ENCODE measurements around the gene CISD3. TPM values are rescaled to one million over a fixed set of nuclear protein-coding genes. Genes with fewer than 3 reads are reported as not detected.

Gene CISD3
- total and polyA plus RNA-seq, 2 of the 4 experiments (the other 2 are of a cell fraction) = 1.3 to 14.1 TPM

DNA sequence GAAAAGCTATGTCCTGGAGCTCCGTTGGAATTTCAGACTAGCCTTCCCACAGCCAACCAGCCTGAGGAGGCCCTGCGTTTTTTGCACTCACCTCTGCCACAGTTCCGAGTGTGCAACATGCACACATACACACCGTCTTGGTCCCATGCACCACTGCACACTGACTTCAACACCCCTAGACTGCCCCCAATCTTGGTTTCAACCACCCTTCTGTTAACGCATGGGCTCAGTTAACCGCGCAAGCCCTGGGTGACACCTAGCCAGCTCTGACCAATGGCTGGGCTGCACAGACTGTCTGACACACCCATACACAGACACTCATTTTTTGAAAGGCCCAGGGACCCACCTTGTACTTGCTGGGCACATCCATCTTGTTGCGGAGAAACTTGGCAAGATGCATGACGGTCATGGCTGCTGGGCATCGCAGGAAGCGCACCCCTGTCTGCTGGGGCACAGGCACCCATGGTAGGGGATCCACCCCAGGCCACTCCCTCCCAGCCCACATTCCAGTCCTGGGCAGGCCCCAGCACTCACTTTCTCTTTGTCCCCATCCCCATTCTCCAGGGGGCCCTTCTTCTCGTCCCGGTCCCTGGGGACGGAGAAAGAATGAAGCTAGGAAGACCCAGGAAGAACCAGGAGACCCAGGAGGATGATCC lies 8.0 kb downstream of the CISD3 start (continued):
- no peak for TF ChIP-seq NFE2L2 (IDR thresholded peaks at IDR 0.05; ENCODE audit: low read depth, low read length)
- TF ChIP-seq, protein P1, sequence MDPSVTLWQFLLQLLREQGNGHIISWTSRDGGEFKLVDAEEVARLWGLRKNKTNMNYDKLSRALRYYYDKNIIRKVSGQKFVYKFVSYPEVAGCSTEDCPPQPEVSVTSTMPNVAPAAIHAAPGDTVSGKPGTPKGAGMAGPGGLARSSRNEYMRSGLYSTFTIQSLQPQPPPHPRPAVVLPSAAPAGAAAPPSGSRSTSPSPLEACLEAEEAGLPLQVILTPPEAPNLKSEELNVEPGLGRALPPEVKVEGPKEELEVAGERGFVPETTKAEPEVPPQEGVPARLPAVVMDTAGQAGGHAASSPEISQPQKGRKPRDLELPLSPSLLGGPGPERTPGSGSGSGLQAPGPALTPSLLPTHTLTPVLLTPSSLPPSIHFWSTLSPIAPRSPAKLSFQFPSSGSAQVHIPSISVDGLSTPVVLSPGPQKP (IDR thresholded peaks at IDR 0.05; ENCODE audit: borderline replicate concordance, low read depth, low read length) = no peak
- TF ChIP-seq RFX5 (IDR thresholded peaks at IDR 0.05; ENCODE audit: low read depth, low read length) = no peak
- no peak for TF ChIP-seq RAD21 (IDR thresholded peaks at IDR 0.05; ENCODE audit: low read length)

DNA sequence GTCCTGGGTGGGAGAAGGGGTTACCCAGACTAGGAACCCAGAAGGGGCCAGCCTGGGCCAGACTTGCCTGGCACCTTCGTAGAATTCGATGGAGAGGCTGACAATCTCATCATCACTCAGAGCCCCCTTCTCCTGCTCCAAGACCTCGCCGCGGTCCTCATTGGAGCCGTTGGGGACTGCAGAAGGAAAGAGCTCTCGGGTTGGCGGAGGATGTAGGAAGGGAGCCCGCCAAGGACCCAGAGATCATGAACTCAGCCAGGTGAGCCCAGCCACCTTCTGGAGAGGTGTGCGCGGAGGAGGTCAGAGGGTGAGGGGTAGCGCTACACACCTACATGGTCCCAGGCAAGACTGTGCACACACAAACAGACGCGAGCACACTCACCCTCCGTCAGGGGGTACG lies 8.5 kb downstream of the CISD3 start:
- Histone ChIP-seq H2AK5ac (ENCODE audit: low read depth, low read length) (no peak overlapping the region), H3K9me3 (ENCODE audit: control insufficient read depth, insufficient read depth, low read length) (no peaks in the 10 kb centered on the region), H3K9me1 (ENCODE audit: insufficient read depth, low read length) (peaks cover 6% of the 10 kb centered on the region), H3K9ac (ENCODE audit: low read depth, low read length) (no peak overlapping the region), H3K23ac (ENCODE audit: low read depth, low read length) (no peak overlapping the region), H4K5ac (ENCODE audit: low read depth, low read length) (no peak overlapping the region), H3K4me3 (ENCODE audit: insufficient read depth, low read depth, low read length) (no peak overlapping the region), H3K27ac (ENCODE audit: insufficient read depth, low read length) (no peak overlapping the region), H3K18ac (ENCODE audit: low read depth, low read length) (no peak overlapping the region), H2BK20ac (ENCODE audit: low read depth, low read length) (no peak overlapping the region), H4K20me1 (ENCODE audit: insufficient read depth, low read length) (peaks cover 71% of the 10 kb centered on the region), H2BK120ac (ENCODE audit: low read depth, low read length) (no peak overlapping the region), H4K8ac (ENCODE audit: low read depth in 2 of 2, low read length in 2 of 2) (no peak overlapping the region), H2AK9ac (replicated peaks; ENCODE audit: low read depth, low read length, poor library complexity) (no peak overlapping the region), H3K27me3 (ENCODE audit: control insufficient read depth, insufficient read depth, low read length) (no peaks in the 10 kb centered on the region), H3K79me1 (ENCODE audit: low read depth in 1 of 2, low read length in 2 of 2) (peaks cover 15 to 74% of the 10 kb centered on the region in 2 experiments), H2BK5ac (ENCODE audit: low read depth, low read length, poor library complexity, severe bottlenecking) (no peak overlapping the region), H3K56ac (ENCODE audit: extremely low read depth, insufficient read depth, low read length) (no peak overlapping the region), H3K14ac (replicated peaks; ENCODE audit: low read depth, low read length) (no peak overlapping the region), H3K36me3 (ENCODE audit: control insufficient read depth, insufficient read depth, low read length) (peaks cover 47% of the 10 kb centered on the region), H3K4me2 (ENCODE audit: low read depth, low read length) (no peak overlapping the region), H3K4ac (ENCODE audit: low read depth, low read length) (no peak overlapping the region), H4K91ac (ENCODE audit: insufficient read depth, low read depth, low read length) (no peak overlapping the region), H2BK15ac (ENCODE audit: low read depth, low read length) (no peak overlapping the region), H3K4me1 (ENCODE audit: control insufficient read depth, insufficient read depth, low read length) (peaks cover 14% of the 10 kb centered on the region), H2AFZ (replicated peaks; ENCODE audit: low read length, poor library complexity) (no peak overlapping the region)
- in situ Hi-C loops (cut with MboI; ENCODE audit: low sequenced_read_pairs) = no loop called here
- intact Hi-C loops (cut with micrococcal nuclease) = no loop called here
- dilution Hi-C loops (cut with HindIII; ENCODE audit: low sequenced_read_pairs, unreplicated experiment) = no loop called here
- ChIA-PET POLR2A (ENCODE audit: unreplicated experiment) (no interaction called here), CTCF (no interaction called here)
- WGBS, 2 experiments (ENCODE audit: extremely low coverage in 2 of 2, insufficient read length in 1 of 2) = no CpG with 5 or more reads among the region's 16 CpGs
- DNase-seq = no peak
- ATAC-seq (ENCODE audit: low read depth) = no peak
- no TSS peak for BruUV-seq (replicated peaks)
- TF ChIP-seq NFE2L2 (IDR thresholded peaks at IDR 0.05; ENCODE audit: low read depth, low read length) = no peak
- no peak for TF ChIP-seq MXI1 (IDR thresholded peaks at IDR 0.05; ENCODE audit: borderline replicate concordance, low read depth, low read length)
- no peak for TF ChIP-seq RAD21 (IDR thresholded peaks at IDR 0.05; ENCODE audit: low read length)
- TF ChIP-seq, protein P2, sequence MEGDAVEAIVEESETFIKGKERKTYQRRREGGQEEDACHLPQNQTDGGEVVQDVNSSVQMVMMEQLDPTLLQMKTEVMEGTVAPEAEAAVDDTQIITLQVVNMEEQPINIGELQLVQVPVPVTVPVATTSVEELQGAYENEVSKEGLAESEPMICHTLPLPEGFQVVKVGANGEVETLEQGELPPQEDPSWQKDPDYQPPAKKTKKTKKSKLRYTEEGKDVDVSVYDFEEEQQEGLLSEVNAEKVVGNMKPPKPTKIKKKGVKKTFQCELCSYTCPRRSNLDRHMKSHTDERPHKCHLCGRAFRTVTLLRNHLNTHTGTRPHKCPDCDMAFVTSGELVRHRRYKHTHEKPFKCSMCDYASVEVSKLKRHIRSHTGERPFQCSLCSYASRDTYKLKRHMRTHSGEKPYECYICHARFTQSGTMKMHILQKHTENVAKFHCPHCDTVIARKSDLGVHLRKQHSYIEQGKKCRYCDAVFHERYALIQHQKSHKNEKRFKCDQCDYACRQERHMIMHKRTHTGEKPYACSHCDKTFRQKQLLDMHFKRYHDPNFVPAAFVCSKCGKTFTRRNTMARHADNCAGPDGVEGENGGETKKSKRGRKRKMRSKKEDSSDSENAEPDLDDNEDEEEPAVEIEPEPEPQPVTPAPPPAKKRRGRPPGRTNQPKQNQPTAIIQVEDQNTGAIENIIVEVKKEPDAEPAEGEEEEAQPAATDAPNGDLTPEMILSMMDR (conservative IDR thresholded peaks at IDR 0.05; ENCODE audit: low read depth, low read length) = no peak
- no peak for TF ChIP-seq MAZ (IDR thresholded peaks at IDR 0.05; ENCODE audit: borderline replicate concordance, low read depth, low read length)
- no peak for TF ChIP-seq BHLHE40 (IDR thresholded peaks at IDR 0.05; ENCODE audit: low read depth, low read length)
- TF ChIP-seq, protein P3, sequence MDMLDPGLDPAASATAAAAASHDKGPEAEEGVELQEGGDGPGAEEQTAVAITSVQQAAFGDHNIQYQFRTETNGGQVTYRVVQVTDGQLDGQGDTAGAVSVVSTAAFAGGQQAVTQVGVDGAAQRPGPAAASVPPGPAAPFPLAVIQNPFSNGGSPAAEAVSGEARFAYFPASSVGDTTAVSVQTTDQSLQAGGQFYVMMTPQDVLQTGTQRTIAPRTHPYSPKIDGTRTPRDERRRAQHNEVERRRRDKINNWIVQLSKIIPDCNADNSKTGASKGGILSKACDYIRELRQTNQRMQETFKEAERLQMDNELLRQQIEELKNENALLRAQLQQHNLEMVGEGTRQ (IDR thresholded peaks at IDR 0.05; ENCODE audit: low read depth, low read length) = no peak
- TF ChIP-seq MAFK (IDR thresholded peaks at IDR 0.05; ENCODE audit: low read depth, low read length) = no peak
- TF ChIP-seq RCOR1 (IDR thresholded peaks at IDR 0.05; ENCODE audit: insufficient replicate concordance, low read length) = no peak
- no peak for TF ChIP-seq FOS (IDR thresholded peaks at IDR 0.05; ENCODE audit: low read depth, low read length)
- no peak for TF ChIP-seq POLR2A (IDR thresholded peaks at IDR 0.05; ENCODE audit: low read depth, low read length)
- TF ChIP-seq CEBPB (IDR thresholded peaks at IDR 0.05; ENCODE audit: low read depth, low read length) = no peak
- TF ChIP-seq RFX5 (IDR thresholded peaks at IDR 0.05; ENCODE audit: low read depth, low read length) = no peak
